Thymus (tissue), 11 donors: ENCODE measurements around the gene SLC38A7. TPM values are rescaled to one million over a fixed set of nuclear protein-coding genes. Genes with fewer than 3 reads are reported as not detected.
"Not testable (repeated sequence)": the region's sequence is repeated elsewhere in the genome, so short reads cannot be mapped to it uniquely, and the experiment has no call there.

Experiments
- DNase-seq, 9 donors: peaks; one replicate each; pipeline ENCODE4 v3.0.0-alpha.2; 2013; ENCODE audit warnings: low spot score in 9 of 9, low read depth in 6 of 9, missing footprints in 1 of 9
- H3K27ac ChIP-seq, 2 donors: one replicate each; pipeline ENCODE4 v1.5.1; 2013; ENCODE audit warnings: control low read depth in 1 of 2, low read depth in 1 of 2, low read length in 1 of 2, mild to moderate bottlenecking in 1 of 2, moderate library complexity in 1 of 2
- H3K27me3 ChIP-seq, 2 donors: one replicate each; pipeline ENCODE4 v1.5.1; 2013; ENCODE audit warnings: low read length in 1 of 2; ENCODE audit not compliant: control insufficient read depth in 2 of 2, insufficient read depth in 1 of 2
- H3K36me3 ChIP-seq, 2 donors: one replicate each; pipeline ENCODE4 v1.5.1; 2013; ENCODE audit warnings: low read length in 1 of 2, mild to moderate bottlenecking in 1 of 2, moderate library complexity in 1 of 2; ENCODE audit not compliant: control insufficient read depth in 2 of 2, insufficient read depth in 2 of 2
- H3K4me1 ChIP-seq, 2 donors: one replicate each; pipeline ENCODE4 v1.5.1; 2013; ENCODE audit warnings: low read length in 2 of 2; ENCODE audit not compliant: control insufficient read depth in 2 of 2, insufficient read depth in 2 of 2
- H3K4me3 ChIP-seq, 2 donors: one replicate each; pipeline ENCODE4 v1.5.1; 2013; ENCODE audit warnings: low read length in 2 of 2, control low read depth in 1 of 2, mild to moderate bottlenecking in 1 of 2
- H3K9me3 ChIP-seq, 2 donors: one replicate each; pipeline ENCODE4 v1.5.1; 2013; ENCODE audit warnings: low read length in 1 of 2, mild to moderate bottlenecking in 1 of 2; ENCODE audit not compliant: control insufficient read depth in 2 of 2, insufficient read depth in 1 of 2
- WGBS: extraction: QIAGEN DNeasy Blood & Tissue Kit; methylation state at CpG from one replicate; pipeline ENCODE4 v1.1.7; 2013; 5-methylcytosine and 5-hydroxymethylcytosine counted together
- polyA plus RNA-seq: library from polyadenylated mRNA; stranded (reverse); fragments of 200-250 nt; gene quantifications from one replicate; pipeline ENCODE4 v1.2.3, GENCODE V29; 2013
- total RNA-seq: library from RNA; stranded (reverse); fragments of 120-200 nt; gene quantifications from one replicate; pipeline ENCODE4 v1.2.4, GENCODE V29; 2013
- donor health status: healthy.

SLC38A7 gene
- total and polyA plus RNA-seq, 2 donors = 3.7 to 8.6 TPM

GRCh38 chr16:58644765-58645487, 39.6 kb downstream of the SLC38A7 start:
- 91% methylated on average over 8 of the region's 8 CpGs for whole genome bisulfite sequencing
- H3K27me3 ChIP-seq = no peaks in the 10 kb centered on the region
- no peak for DNase-seq
- no peak overlapping the region for H3K27ac ChIP-seq
- no peak overlapping the region for H3K4me3 ChIP-seq
- no peaks in the 10 kb centered on the region for H3K9me3 ChIP-seq
- H3K36me3 ChIP-seq = no peaks in the 10 kb centered on the region
- no peaks in the 10 kb centered on the region for H3K4me1 ChIP-seq

GRCh38 chr16:58644108-58644507, 40.5 kb downstream of the SLC38A7 start:
- DNase-seq = no peak
- no peak overlapping the region for H3K4me3 ChIP-seq
- 95% methylated on average over 5 of the region's 5 CpGs for WGBS

GRCh38 chr16:58640949-58641348, 43.6 kb downstream of the SLC38A7 start:
- WGBS = 97% methylated on average over 5 of the region's 5 CpGs
- no peaks in the 10 kb centered on the region for H3K9me3 ChIP-seq
- DNase-seq = no peak

More at GRCh38 chr16:58644108-58644507, 40.5 kb downstream of the SLC38A7 start:
- Histone ChIP-seq H3K36me3 (no peaks in the 10 kb centered on the region), H3K27me3 (no peaks in the 10 kb centered on the region), H3K4me1 (no peaks in the 10 kb centered on the region), H3K27ac (no peak overlapping the region), H3K9me3 (no peaks in the 10 kb centered on the region)

DNA sequence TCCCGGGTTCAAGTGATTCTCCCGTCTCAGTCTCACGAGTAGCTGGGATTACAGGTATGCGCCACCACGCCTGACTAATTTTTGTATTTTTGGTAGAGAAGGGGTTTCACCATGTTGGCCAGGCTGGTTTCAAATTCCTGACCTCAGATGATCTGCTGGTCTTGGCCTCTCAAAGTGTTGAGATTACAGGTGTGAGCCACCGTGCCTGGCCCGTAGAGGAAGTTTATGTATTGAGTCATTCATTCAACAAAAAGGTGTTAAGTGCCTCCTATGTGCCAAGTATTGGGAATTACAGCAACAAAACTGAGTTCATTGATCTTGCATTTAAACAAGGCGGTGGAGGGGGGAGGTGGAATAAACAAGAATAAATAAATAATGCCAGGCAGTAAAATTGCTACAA, 44.7 kb downstream of the SLC38A7 start:
- Histone ChIP-seq H3K27ac (no peak overlapping the region), H3K36me3 (no peaks in the 10 kb centered on the region), H3K4me3 (no peak overlapping the region), H3K4me1 (no peaks in the 10 kb centered on the region), H3K27me3 (no peaks in the 10 kb centered on the region), H3K9me3 (no peaks in the 10 kb centered on the region)
- DNase-seq = no peak
- WGBS = 96% methylated on average over 8 of the region's 8 CpGs

More at GRCh38 chr16:58640949-58641348, 43.6 kb downstream of the SLC38A7 start:
- no peak overlapping the region for H3K27ac ChIP-seq
- H3K36me3 ChIP-seq = no peaks in the 10 kb centered on the region
- H3K4me3 ChIP-seq = no peak overlapping the region
- no peaks in the 10 kb centered on the region for H3K4me1 ChIP-seq
- H3K27me3 ChIP-seq = no peaks in the 10 kb centered on the region

DNA sequence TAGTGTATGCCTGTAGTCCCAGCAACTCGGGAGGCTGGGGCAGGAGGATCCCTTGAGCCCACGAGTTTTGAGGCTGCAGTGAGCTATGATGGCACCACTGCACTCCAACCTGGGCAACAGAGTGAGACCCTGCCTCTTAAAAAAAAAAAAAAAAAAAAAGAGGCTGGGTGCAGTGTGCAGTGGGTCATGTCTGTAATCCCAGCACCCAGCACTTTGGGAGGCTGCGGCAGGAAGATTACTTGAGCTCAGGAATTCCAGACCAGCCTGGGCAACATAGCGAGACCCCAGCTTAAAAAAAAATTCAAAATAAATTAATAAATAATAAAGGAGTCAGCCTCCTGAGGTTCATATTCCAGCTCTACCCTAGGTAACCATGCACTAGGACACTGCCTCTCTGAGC, 45.3 kb downstream of the SLC38A7 start:
- Histone ChIP-seq H3K36me3 (no peaks in the 10 kb centered on the region), H3K9me3 (no peaks in the 10 kb centered on the region), H3K4me1 (no peaks in the 10 kb centered on the region), H3K4me3 (no peak overlapping the region), H3K27ac (no peak overlapping the region), H3K27me3 (no peaks in the 10 kb centered on the region)
- no peak for DNase-seq
- WGBS = 95% methylated on average over 4 of the region's 4 CpGs

GRCh38 chr16:58638148-58639036, 46.2 kb downstream of the SLC38A7 start:
- WGBS = 90% methylated on average over 8 of the region's 8 CpGs
- H3K27ac ChIP-seq = no peak overlapping the region
- H3K36me3 ChIP-seq = no peaks in the 10 kb centered on the region
- no peaks in the 10 kb centered on the region for H3K27me3 ChIP-seq
- H3K4me3 ChIP-seq = no peak overlapping the region
- H3K4me1 ChIP-seq = no peaks in the 10 kb centered on the region
- DNase-seq = no peak
- H3K9me3 ChIP-seq = no peaks in the 10 kb centered on the region

GRCh38 chr16:58637021-58637420, 47.5 kb downstream of the SLC38A7 start:
- not testable (repeated sequence) for H3K27ac ChIP-seq
- WGBS = 98% methylated on average over 6 of the region's 6 CpGs

GRCh38 chr16:58636466-58636865, 48.1 kb downstream of the SLC38A7 start:
- 95% methylated on average over 4 of the region's 4 CpGs for WGBS
- Histone ChIP-seq H3K4me3 (no peak overlapping the region), H3K27me3 (no peaks in the 10 kb centered on the region), H3K36me3 (no peaks in the 10 kb centered on the region), H3K4me1 (no peaks in the 10 kb centered on the region), H3K27ac (no peak overlapping the region), H3K9me3 (no peaks in the 10 kb centered on the region)
- DNase-seq = no peak

More at GRCh38 chr16:58637021-58637420, 47.5 kb downstream of the SLC38A7 start:
- H3K9me3 ChIP-seq, DNase-seq, H3K36me3 ChIP-seq, H3K4me3 ChIP-seq, H3K4me1 ChIP-seq, H3K27me3 ChIP-seq: not testable (repeated sequence)

DNA sequence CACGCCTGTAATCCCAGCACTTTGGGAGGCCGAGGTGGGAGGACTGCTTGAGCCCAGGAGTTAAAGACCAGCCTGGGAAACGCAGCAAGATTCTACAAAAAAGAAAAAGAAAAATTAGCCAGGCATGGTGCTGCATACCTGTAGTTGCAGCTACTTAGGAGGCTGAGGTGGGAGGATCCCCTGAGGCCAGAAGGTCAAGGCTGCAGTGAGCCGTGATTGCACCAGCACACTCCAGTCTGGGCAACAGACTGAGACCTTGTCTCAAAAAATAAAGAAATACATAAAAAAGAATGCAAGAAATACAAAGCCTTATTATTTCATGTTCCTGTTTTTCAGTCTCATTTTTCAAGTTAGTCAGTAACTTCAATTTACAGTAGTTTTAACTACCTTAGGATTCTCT, 49.1 kb downstream of the SLC38A7 start:
- H3K27ac ChIP-seq = no peak overlapping the region
- WGBS = 96% methylated on average over 4 of the region's 4 CpGs
- H3K9me3 ChIP-seq = no peaks in the 10 kb centered on the region
- H3K27me3 ChIP-seq = no peaks in the 10 kb centered on the region
- no peaks in the 10 kb centered on the region for H3K36me3 ChIP-seq
- DNase-seq = no peak
- peaks cover 0 to 3% of the 10 kb centered on the region in 2 donors for H3K4me1 ChIP-seq
- H3K4me3 ChIP-seq = no peak overlapping the region
